Fibroblast of pulmonary artery (primary cell): ENCODE results near the gene LRRFIP2.

Source experiments
- DNase-seq: peaks from one replicate; pipeline ENCODE4 v3.0.0-alpha.2; 2010; ENCODE audit warnings: low read depth
- H3K4me3 ChIP-seq: replicated peaks from 2 replicates; pipeline ENCODE4 v1.5.1; 2011; ENCODE audit warnings: low read depth, mild to moderate bottlenecking, control low read depth, low read length, moderate library complexity
- TF ChIP-seq, protein P1 (sequence below): IDR thresholded peaks from 2 replicates; pipeline ENCODE4 v1.5.1; 2011; ENCODE audit warnings: mild to moderate bottlenecking, control low read depth, low read length, inconsistent platforms; ENCODE audit errors: missing control alignments

The LRRFIP2 gene

DNA sequence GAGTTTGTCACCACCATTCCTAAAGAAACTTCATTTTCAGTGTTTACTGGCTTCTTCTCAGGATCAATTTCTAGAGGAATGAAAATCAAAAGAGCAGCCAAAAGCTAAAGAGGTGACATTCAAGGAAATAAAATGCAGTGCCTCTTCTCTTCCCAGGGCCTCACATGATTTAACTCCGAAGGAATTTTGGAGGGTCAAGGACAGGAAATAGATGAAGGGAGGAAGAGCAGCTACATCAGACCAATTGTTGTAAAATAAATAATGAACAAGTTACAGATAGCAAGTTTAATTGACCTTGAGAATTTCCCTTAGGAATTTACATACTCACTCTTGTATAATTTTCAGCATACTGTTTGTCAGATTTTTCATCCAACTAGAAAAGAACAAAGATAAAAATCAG, 78.1 kb downstream of the LRRFIP2 start:
- H3K4me3 ChIP-seq, result no peak overlapping the region
- peak; percentile 77 for DNase-seq
- TF ChIP-seq, protein P1, sequence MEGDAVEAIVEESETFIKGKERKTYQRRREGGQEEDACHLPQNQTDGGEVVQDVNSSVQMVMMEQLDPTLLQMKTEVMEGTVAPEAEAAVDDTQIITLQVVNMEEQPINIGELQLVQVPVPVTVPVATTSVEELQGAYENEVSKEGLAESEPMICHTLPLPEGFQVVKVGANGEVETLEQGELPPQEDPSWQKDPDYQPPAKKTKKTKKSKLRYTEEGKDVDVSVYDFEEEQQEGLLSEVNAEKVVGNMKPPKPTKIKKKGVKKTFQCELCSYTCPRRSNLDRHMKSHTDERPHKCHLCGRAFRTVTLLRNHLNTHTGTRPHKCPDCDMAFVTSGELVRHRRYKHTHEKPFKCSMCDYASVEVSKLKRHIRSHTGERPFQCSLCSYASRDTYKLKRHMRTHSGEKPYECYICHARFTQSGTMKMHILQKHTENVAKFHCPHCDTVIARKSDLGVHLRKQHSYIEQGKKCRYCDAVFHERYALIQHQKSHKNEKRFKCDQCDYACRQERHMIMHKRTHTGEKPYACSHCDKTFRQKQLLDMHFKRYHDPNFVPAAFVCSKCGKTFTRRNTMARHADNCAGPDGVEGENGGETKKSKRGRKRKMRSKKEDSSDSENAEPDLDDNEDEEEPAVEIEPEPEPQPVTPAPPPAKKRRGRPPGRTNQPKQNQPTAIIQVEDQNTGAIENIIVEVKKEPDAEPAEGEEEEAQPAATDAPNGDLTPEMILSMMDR, result no peak

DNA sequence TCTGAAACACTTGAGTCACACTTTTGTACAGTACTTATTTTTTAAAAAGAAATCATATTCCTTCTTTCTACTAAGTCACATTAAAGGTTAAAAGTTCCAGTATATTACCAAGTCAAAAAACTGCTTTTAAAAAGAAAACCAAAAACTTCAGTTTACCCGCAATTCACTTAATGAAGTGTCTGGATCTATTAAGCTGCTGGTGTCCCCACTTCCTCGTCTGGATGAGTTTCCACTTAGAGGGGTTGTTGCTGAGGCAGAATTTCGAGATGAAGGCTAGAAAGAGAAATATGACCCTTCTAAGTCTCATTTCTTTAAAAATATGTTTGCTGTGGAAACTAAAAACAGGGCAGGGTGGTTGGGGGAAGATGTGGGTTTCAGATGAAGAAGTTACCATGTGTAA, 79.7 kb downstream of the LRRFIP2 start:
- no peak overlapping the region for H3K4me3 ChIP-seq
- TF ChIP-seq, protein P1, result no peak
- DNase-seq, result no peak

DNA sequence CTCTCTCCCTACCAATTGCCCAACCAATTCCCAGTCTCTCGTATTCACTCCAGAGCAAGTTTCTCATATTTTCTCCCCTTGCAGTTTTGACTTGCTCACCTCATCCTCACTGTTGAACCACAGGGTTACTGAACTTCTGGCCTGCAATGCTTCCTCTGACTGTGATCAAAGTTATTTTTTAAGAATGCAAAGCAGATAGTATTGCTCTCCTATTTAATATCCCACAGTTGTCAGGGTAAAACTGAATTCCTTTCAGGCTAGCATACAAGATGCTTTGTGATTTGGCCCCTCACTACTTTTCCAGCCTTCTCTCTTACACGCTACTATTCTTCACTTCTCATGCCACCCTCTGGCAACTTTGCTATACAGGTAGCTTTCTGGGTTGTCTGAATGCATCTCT, 80.9 kb downstream of the LRRFIP2 start:
- TF ChIP-seq, protein P1, result no peak
- H3K4me3 ChIP-seq, result no peak overlapping the region
- peak; percentile 31 for DNase-seq

DNA sequence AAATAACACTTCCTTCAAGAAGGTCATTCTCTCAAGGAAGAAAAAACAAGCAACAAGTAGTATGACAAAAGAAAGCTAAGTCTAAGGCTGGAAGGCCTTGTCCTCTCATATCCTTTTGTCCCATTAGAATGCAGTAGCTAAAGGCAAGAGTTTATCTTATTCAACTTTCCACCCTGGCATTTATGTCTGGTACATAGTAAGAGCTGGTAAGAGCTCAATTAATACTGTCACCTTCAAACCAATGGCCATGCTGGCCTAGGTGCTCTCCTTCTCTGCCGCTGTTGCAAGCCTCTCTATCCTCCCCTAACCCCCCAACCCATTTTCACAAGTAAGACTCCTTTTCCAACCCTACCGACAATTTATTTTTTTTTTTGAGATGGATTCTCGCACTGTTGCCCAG, 81.9 kb downstream of the LRRFIP2 start:
- no peak for DNase-seq
- TF ChIP-seq, protein P1, result no peak
- H3K4me3 ChIP-seq, result no peak overlapping the region

DNA sequence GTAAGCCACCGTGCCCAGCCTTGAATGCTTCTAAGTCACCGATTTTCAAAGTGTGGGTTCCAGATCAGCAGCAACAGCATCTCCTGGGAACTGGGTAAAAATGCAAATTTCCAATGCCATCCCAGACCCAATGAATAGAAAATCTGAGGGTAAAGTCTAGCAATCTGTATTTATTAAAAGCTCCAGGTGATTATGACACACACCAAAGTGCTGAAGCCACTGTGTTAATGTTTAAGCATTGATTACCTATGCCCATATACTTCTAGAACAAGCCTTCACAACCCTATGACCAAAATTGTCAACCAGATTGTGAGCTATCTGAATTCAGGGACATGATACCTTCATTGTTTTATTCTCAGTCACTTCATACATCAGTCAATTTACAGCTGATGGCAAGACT, 86.5 kb downstream of the LRRFIP2 start:
- no peak for DNase-seq
- TF ChIP-seq, protein P1, result no peak
- no peak overlapping the region for H3K4me3 ChIP-seq

DNA sequence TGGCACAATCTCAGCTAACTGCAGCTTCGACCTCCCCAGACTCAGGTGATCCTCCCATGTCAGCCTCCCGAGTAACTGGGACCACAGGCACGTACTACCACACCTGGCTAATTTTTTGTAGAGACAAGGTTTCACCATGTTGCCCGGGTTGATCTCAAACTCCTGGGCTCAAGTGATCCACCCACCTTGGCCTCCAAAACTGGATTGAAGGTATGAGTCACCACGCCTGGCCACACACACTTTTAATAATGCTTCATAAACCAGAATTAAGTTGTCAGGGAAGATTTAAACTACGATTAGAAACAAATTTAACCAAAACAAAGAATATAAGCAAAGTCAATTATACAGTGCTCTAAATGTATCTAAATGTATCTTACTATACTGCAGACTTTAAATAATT, 87.5 kb downstream of the LRRFIP2 start:
- TF ChIP-seq, protein P1, result no peak
- no peak for DNase-seq
- H3K4me3 ChIP-seq, result no peak overlapping the region

DNA sequence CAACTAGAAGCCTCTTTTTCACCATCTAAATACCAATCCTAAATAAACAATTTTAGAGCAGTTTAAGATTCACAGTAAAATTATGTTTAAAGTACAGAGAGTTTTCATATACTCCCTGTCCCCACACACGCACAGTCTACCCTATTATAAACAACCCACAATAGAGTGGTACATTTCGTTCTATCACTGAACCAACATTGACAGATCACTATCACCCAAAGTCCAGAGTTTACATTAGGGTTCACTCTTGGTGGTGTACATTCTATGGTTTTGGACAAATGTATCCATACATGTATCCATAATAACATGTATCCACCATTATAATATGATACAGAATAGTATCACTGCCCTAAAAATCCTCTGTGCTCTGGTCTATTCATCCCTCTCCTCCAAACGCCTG, 92.1 kb downstream of the LRRFIP2 start:
- no peak for DNase-seq
- no peak overlapping the region for H3K4me3 ChIP-seq
- TF ChIP-seq, protein P1, result no peak
